Endothelial cell of hepatic sinusoid (primary cell): ENCODE results near the gene CYRIA.

Experiments
- in situ Hi-C: cut with HindIII; loops from 2 replicates; pipeline ENCODE4 v1.10.0; 2017; ENCODE audit warnings: low sequenced_read_pairs

The CYRIA gene

DNA sequence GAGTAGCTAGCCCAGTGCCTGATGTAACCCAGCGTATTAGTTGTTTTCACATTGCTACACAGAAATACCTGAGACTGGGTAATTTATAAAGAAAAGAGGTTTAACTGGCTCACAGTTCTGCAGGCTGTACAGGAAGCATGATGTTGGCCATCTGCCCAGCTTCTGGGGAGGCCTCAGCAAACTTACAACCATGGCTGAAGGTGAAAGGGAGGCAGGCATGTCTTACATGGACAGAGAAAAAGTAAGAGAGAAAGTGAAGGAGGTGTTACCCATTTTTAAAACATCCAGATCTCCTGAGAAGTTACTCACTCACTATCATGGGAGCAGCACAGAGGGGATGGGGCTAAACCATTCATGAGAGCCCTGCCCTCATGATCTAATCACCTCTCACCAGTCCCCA, 6.1 kb upstream of the CYRIA start:
- in situ Hi-C loops: no loop called here

DNA sequence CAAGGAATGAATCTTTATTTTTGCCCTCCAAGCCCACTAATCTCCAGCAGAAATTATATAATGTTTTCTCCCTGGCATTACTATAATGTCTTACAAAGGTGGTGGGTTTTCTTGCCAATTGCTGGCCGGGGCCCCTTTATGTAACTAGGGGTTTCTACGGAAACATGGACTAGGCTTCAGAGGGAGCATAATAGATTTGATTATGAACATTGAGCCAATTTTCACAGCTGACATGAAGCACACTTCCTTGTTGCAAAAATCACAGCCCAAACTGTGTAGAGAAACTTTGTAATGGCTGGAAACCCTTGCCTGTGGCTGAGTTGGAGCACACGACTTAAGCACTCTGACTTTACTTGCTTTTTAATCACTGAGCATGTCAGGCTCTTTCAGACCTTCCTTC, 3.8 kb upstream of the CYRIA start:
- in situ Hi-C loops: no loop called here

DNA sequence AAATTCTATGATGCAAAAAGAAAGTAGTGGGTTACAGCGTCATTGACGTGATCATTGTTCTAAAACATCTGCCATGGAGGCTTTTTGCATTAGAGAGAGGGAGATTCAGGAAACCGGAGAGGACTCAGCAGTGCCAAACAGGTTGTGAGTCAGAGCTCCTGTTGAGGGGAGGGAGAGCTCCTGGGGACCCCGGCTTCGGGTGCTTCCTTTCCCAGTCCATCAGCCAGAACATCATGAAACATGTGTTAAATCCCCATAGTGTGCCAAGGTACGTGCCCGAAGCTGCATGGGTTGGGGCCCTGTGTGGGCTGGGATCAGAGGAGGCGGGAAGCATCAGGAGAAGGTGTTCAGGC, 791 bp upstream of the CYRIA start:
- in situ Hi-C loops: no loop called here

DNA sequence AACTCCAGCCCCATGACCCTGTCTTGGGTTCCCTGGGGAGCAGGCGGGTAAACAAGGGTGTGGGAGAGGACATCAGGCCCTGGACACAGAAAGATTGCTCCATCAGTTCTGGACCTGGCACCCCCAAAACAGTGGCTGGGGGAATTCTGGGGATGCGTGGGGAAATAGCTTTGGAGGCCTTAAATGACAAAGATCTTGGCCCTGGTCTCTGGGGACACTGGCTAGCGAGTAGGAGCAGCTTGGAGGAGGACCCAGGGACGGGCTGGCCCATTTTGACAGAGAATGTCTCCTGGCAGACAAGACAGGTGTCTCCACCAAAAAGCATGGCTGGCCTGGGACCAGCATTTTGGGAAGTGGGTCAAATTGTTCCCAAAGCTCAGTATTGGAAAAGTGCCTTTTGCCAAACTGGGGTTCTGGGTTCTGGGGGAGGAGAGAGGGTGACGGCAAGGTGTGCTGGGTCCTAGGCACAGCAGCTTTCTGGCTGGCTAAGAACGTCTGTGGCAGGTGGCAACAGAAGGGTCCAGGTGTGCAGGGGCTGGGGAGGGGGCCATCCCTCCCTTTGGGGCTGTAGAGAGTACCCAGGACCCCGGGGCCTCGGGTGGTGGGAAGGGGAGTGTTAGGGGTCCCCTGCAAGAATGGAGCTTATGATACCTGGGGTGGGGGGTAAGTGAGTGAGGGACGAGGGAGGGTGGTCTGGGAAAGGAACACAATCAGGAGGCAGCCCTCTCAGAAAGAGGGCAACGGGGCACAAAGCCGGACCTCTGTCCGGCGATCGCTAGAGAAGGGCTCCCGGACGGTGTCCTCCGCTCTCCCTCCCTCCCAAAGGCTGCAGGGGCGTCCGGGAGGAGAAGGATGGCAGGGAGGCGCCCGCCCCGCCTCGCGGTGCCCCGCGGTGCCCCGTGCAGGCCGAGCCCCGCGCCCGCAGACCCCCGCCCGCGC, 556 bp downstream of the CYRIA start:
- in situ Hi-C loops: no loop called here

DNA sequence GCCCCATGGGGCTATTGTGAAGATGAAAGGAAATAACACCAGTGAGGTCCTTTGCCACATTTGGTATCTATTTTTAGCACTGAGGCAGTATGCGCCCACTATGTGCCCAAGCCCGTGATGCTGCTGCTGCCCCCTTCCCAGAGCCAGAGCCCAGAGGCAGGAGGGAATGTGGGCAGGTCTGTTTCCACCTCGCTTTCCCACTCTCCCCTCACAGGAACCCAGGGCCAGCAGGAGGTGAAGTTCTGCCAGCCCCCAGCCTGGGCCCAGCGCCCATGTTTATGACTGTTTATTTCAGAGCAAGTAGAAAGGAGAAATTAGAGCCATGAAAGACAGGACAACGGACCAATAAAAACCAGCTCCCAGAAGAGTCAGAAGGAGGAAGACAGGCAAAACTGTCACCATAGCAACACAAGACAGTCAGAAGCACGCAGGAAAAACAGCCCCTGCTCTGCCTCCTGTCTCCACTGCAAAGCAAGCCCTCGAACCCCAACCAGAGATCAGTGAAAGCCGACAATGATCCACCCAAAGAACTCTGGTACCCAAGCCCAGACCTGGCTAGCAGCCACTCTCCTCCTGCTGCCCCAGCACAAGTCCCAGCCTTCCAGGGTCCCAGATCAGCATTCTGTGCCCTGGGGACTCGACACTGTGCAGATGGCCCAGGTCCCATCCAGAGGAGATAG, 1.4 kb downstream of the CYRIA start:
- in situ Hi-C loops: no loop called here

DNA sequence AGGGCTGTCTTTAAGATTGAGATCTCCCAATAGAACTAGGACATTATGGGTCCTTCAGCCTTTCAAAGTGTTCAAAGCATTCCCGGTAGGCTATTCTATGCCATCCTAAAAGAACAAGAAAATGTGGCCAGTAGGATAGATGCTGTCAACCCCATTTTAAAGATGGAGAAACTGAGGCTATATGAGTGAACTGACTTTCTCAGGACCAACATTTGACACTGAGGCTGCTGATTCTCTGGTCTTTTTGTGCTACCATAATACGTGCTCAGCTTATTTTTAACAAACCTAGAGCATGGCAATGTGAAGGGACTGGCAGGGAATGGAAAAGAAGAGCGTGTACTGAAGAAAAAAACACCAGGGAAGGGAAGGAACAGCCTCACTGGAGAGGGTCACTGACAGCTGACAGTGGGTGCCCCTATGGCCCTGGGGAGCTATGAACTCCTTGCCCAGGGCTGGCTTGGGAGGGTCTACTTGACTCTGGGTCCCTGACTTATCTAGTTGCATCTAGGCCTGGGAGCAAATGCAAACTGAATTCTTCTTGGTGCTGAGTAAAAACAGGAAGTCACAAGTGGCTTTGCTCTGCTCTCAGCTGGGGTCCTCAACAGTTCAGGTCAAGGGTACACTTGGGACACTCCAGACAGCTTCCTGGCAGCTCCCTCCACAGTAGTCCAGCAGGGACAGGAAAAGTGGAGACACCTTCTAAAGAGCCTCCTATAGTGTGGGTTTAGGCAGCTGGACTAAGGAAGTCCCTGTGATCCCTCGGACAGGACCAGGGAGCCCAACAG, 2.3 kb downstream of the CYRIA start:
- in situ Hi-C loops: no loop called here

DNA sequence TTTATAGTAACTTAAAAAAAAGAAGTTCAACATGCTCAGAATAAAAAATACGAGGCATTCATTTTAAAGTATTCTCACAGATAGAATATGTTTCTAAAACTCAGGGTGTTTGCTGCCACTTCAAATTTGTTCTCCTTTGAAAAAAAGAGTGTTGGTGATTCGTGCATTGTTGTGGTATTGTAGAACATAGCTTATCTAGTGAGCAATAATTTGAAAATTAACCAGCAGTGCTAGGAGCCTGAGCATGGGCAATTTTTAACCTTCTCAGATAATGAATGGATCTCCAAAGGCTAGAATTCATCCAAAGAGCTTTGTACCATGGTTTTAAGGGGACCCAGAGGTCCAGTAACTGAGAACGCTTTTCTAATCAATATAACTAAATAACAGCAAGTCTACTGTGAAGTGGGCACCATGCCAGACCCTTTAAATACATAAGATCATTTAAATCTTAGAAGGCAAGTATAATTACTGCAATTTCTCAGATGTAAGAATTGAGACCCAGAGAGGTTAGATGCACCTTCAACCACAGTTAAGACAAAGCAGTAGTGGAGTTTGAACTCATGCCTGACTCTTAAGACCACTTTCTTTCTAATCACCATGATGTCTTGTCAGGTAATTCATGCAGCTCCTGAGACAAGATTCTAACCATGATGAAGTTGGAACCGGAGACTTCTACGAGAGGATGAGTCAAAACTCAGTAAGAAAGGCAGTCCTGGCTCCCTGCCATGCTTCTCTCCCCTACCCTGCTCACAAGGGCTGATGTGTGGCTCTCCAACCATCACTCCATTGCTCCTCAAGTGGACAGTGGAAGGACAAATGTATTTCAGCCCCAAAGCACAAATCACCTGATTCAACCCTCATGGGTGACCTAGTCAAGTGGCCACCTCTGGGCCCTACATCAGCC, 3.4 kb downstream of the CYRIA start:
- in situ Hi-C loops: no loop called here

DNA sequence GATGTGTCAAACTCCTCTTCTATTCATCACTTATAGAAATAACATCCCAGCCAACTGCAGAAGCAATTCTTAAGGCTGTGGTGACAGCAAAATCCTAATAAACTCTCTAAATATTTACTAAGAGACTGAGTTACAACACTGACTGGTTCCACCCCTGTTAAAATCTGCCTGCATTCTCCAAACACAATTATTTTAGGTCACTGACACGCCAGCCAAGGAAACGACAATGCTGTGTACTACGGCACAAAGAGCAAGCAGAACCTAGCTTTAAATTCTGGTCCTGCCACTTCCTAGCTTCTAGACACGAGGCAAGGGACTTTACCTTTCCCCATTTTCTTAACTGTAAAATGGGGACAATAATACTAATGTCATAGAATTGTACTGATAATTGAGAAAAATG, 4.1 kb downstream of the CYRIA start:
- in situ Hi-C loops: no loop called here

DNA sequence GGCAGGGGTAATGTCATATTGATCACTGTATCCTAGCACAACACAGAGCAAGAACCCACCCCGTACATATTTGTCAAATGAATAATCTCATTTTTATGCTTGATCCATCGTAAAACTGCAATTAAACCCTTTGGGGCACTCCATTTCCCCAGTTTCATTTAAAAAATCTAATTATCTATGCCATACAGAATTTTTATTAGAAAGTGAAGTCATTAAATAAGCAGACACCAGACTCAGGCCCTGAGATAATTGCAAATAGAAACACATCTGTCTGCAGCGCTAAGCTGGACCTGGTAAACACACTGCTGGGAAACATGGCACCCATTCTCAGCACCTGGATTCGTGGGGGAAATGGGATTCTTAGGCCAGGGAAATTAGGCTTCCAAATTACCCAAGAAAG, 5.1 kb downstream of the CYRIA start:
- in situ Hi-C loops: no loop called here

DNA sequence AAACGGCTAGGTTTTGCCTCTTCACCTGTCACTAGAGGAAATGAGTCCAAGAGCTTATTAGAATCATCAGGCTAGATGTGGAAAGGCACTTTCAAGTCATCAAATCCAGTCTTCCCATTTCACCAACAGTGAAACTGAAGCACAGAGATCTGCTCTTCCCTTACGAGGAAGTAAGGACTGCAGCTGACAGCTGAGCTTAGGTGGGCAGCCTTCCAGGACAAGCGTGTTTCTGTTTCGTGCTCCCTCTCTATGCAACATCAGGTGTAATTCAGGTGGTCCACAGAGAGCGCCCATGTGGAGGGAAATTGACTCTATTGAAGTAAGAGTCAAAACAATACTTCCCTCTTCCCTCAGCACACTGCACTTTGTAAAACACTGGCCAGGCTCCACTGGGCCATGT, 5.5 kb downstream of the CYRIA start:
- in situ Hi-C loops: no loop called here

DNA sequence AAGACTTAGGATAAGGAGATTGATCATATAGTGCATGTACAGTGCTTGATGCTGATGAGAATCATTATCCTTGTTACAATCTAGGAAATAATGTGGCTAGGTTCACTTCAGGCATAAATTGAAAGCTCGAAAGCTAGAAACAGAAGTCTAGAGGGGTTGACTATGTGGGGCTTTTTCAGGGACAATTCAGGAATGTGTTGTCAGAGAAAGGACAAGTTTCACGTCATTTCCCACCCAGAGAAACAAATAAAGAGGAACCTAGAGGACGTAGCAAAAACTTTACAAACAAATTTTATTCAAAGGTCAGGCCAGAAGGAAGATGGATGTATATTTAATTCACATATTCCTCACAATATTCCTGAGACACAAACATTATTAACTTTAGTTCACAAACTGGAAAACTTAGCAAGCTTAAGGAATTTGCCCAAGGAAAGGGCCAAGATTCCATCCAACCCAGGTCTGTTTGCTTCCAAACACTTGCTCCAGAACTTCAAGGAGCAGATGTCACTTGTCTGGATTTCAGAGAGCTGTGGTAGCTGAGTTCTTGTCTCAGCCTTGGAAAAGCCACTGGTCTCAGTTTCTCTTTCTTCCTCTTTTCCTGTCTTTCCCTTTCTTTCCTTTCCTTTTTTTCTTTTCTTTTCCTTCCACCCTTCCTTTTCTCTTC, 7.4 kb downstream of the CYRIA start:
- in situ Hi-C loops: no loop called here

DNA sequence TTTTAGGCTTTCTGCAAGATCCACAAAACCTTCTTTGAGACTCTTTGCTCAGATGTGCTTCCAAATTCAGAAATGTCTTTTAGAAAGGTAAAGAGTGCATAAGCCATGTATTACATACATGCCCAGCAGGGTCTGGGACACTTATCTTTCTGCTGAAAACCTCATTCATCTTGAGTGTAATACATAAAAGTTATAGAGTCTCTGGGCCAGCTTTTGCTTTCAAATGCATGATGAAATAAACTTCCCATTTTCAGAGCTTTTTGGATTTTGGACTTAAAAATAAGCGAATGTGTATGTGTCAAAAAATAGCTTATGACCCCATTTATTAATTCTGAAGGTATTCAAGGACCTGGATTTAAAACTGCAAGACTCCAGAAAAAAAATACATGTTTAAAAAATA, 8.0 kb downstream of the CYRIA start:
- in situ Hi-C loops: no loop called here

DNA sequence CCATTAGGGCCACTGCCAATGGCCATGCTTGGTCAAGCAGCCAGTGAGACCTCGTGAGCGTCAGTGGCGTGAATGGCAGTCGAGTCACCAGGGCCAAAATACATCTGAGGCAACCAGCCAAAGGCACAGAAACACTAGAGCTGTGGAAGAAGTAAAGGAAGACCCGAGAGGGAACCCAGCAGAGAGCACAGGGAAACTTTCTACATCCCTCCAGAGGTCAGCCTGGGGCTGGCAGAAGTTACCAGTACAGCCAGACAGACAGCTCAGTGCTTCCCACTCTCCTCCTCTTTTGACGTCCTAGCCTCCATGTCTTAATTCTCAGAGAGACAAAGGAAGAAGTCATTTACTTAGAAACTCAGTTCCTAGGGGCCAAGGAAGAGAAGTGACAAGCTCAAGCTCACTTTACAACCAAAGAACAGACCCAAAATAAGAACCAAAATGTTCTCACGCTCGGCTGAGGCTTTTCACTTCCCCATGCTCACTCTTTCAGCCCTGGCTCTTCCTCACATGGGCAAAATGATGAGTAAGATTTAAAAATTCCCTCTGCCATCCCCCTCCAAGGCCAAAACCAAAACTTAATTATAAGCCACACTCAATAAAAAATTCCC, 8.7 kb downstream of the CYRIA start:
- in situ Hi-C loops: no loop called here

DNA sequence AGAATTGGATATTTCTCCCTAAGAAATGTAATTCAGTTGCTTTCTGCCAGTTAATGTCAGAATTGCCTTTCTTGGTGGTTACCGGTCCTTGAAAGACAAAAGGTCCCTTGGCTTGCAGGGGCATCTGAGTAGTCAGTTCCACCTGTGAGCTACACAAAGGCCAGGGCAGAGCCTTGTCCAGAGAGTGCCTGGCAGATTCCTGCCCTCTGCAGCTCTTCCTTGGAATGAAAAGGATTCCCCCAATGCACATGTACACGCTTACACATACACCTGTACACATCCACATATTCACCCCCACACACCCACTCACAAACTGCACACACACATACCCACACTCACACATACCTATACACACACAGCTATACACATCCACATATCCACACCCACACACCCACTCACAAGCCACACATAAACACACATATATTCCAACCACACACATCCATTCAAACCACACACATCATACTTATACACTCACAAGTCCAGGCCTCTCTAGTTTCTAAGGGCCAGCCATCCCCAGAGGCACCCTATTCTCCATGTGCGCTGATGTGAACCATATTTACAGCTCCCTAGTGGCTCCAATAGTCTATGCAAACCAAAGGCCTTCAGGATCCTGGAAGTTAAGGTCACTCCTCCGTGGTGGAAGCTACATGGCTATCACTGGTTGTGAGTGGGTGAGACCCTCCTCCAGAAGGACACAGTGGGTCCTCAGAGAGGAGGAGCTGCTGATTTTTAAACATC, 9.6 kb downstream of the CYRIA start:
- in situ Hi-C loops: no loop called here

DNA sequence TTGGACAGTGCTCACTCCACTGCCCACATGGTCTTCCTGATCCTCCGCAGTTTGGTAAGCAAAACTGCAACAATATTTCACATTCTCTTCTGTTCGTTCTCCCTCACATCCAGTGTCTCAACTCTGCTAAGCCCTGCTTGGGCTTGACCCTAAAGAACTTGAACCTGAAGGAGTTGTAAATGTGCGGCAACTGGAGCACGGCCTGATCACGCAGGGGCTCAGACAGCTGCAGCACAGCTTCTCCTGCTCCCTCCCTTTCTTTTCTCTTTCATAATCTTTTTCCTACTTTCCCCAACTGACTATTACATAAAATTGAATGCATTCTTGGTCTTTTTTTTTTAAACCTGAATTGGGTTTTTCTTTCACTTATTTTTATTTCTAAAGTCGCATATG, 10.2 kb downstream of the CYRIA start:
- in situ Hi-C loops: no loop called here

DNA sequence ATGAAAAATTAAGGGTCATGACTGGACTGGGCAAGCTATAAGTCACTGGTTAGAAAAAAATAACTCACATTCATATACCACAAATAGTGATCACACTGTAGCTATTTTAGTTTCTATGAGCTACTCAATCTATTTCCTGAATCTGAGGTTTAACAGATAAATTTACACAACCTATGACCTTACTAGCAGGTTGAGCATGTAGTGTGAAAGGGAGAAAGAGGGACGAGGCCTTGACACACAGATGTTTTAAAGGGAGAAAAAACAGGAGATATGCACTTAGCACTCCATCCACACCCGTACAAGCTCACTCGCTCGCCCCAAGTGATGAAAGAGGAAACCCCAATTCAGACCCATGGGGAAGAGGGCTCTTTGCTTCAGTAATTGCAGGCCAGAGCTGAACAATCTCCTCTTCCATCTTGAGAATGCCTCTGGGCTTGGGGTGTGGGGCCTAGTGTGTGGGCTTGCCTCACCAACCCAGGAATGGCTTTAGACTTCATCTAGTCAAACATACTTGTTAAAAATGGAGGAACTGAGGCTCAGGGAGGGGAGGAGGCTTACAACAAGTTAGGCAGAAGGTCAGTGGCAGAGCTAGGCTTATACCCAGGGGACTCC, 10.7 kb downstream of the CYRIA start:
- in situ Hi-C loops: no loop called here

DNA sequence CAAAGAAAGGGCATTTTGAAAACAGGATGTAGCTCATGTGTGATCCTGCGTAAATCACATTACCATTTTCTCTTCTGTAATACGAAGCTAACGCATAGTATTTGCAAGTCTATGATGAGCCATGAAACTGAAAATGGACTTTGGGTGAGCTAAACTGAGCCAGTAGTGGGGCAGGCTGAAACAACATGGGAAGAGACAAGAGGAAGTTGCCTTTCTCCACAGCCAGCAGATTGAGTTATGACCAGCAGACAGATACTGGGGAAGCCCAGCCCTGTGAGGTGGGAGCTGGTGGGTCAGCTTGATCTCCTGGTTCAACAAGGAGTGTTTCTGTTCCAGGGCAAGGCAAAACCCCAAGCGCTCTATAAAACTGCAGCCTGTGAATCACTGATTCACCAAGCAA, 11.8 kb downstream of the CYRIA start:
- in situ Hi-C loops: no loop called here

DNA sequence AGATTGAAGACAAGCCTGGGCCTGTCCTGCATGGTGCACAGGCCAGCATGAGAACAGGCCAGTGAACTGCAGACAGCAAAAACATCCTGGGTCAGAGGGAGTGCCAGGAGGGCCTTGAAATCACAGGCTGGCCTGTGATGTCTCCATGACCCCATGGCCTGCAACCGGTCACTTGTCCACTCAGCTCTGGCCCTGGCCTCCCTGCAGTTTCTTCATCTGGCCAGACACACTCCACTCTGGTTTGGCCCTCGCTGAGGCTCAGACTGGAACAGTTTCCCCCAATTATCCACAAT, 12.6 kb downstream of the CYRIA start:
- in situ Hi-C loops: no loop called here
